ENCODE results near the gene RELN. TPM values are rescaled to one million over a fixed set of nuclear protein-coding genes. Genes with fewer than 3 reads are reported as not detected.

The RELN gene
- total and polyA plus RNA-seq, 10 donors, result 0.03 to 7.6 (median 1.0) TPM

DNA sequence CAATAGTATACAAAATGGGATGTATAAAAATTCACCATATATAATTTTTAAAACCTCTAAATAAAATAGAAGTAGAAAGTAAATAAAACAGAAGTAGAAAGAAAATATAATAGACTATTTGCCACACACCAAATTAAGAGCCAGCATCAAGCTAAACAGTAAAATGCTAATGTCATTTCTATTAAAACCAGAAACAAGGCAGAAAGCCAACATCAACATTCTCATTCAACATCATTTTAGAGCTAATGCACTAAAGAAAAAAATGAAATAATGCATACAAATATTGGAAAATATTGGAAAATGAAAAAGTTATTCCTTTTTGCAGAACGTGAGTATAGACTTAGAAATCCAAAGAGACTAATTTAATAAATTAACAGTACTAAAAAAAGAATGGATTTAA is 23.4 kb upstream of the RELN start:
- WGBS, 5 donors, result 0 to 47% (median 34%) methylated on average over 1 of the region's 1 CpG
- no peak for DNase-seq
- Histone ChIP-seq H3K27ac (no peak overlapping the region), H3K4me3 (no peak overlapping the region), H3K9me3 (no peaks in the 10 kb centered on the region), H3K4me1 (peaks cover 0 to 4% (median 0%) of the 10 kb centered on the region in 6 donors), H3K27me3 (replicated peaks in 1 of 7) (no peaks in the 10 kb centered on the region), H3K36me3 (no peaks in the 10 kb centered on the region)
- intact Hi-C loops (cut with DNase I; ENCODE audit: low total_unique reads), result no loop called here
- TF ChIP-seq POLR2A (IDR thresholded peaks at IDR 0.05) (no peak), POLR2AphosphoS5 (IDR thresholded peaks at IDR 0.05) (no peak)
- TF ChIP-seq, protein P1, sequence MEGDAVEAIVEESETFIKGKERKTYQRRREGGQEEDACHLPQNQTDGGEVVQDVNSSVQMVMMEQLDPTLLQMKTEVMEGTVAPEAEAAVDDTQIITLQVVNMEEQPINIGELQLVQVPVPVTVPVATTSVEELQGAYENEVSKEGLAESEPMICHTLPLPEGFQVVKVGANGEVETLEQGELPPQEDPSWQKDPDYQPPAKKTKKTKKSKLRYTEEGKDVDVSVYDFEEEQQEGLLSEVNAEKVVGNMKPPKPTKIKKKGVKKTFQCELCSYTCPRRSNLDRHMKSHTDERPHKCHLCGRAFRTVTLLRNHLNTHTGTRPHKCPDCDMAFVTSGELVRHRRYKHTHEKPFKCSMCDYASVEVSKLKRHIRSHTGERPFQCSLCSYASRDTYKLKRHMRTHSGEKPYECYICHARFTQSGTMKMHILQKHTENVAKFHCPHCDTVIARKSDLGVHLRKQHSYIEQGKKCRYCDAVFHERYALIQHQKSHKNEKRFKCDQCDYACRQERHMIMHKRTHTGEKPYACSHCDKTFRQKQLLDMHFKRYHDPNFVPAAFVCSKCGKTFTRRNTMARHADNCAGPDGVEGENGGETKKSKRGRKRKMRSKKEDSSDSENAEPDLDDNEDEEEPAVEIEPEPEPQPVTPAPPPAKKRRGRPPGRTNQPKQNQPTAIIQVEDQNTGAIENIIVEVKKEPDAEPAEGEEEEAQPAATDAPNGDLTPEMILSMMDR (IDR thresholded peaks at IDR 0.05 in 8 of 11, conservative IDR thresholded peaks at IDR 0.05 in 3 of 11), result no peak

- intact Hi-C loops (cut with DNase I; ENCODE audit: low total_unique reads), result no loop called here
- DNase-seq, result no peak
- WGBS, 5 donors, result 78 to 93% (median 84%) methylated on average over 2 of the region's 2 CpGs
Measured at GRCh38 chr7:104011829-104012228, 22.4 kb upstream of the RELN start.

DNA sequence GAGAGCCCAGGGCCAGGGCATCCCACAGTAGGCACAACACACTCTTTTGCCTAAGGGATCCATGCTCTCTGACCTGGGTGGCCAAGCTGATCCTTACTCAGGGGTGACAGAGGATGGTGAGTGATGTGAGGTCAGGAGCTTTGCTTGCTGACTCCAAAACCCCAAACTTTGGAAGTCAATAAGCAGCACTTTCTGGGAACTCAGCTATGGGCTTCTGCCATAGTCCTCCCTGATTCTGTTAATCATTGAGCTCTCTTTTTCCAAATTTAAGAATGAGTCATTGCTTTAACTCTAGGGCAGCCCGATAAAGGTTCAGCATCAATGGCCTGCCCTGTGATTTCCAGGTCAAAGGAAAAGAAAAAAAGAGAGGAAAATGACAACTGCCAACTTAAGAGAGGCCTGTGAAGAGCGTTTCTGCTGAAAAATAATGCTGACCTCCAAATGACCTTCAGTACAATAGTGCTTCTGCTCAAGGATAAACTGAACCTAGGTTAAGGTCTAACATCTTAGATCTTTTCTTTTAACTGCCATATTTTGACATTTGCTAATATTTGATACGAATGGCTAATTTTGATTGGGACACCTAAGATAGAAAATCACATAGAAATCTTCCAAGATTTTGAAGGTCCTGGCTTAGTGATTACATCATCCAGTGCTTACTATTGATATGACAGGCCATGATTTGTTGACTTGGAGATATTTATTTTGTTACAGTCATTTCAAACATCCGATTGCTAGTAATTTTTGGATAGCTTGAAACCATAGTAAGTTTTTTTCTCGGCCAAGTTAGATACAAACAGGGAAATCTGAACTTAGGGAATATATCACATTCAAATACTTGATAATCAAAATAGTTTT is 20.8 kb upstream of the RELN start:
- intact Hi-C loops (cut with DNase I; ENCODE audit: low total_unique reads), result no loop called here
- no peak overlapping the region for H3K4me3 ChIP-seq
- H3K27ac ChIP-seq, result no peak overlapping the region
- peaks cover 0 to 4% (median 0%) of the 10 kb centered on the region in 6 donors for H3K4me1 ChIP-seq
- no peaks in the 10 kb centered on the region for H3K9me3 ChIP-seq
- no peaks in the 10 kb centered on the region for H3K36me3 ChIP-seq
- no peaks in the 10 kb centered on the region for H3K27me3 ChIP-seq (replicated peaks in 1 of 7)
- WGBS, 5 donors, result 51 to 64% (median 57%) methylated on average over 5 of the region's 5 CpGs
- DNase-seq, result no peak
- TF ChIP-seq, protein P1 (IDR thresholded peaks at IDR 0.05 in 8 of 11, conservative IDR thresholded peaks at IDR 0.05 in 3 of 11), result no peak
- TF ChIP-seq POLR2A (IDR thresholded peaks at IDR 0.05), result no peak
- TF ChIP-seq POLR2AphosphoS5 (IDR thresholded peaks at IDR 0.05), result no peak

More at GRCh38 chr7:104011829-104012228, 22.4 kb upstream of the RELN start:
- no peak overlapping the region for H3K27ac ChIP-seq
- TF ChIP-seq, protein P1 (IDR thresholded peaks at IDR 0.05 in 8 of 11, conservative IDR thresholded peaks at IDR 0.05 in 3 of 11), result no peak
- TF ChIP-seq POLR2A (IDR thresholded peaks at IDR 0.05) (no peak), POLR2AphosphoS5 (IDR thresholded peaks at IDR 0.05) (no peak)
- no peak overlapping the region for H3K4me3 ChIP-seq
- peaks cover 0 to 4% (median 0%) of the 10 kb centered on the region in 6 donors for H3K4me1 ChIP-seq
- no peaks in the 10 kb centered on the region for H3K9me3 ChIP-seq
- H3K36me3 ChIP-seq, result no peaks in the 10 kb centered on the region
- no peaks in the 10 kb centered on the region for H3K27me3 ChIP-seq (replicated peaks in 1 of 7)

DNA sequence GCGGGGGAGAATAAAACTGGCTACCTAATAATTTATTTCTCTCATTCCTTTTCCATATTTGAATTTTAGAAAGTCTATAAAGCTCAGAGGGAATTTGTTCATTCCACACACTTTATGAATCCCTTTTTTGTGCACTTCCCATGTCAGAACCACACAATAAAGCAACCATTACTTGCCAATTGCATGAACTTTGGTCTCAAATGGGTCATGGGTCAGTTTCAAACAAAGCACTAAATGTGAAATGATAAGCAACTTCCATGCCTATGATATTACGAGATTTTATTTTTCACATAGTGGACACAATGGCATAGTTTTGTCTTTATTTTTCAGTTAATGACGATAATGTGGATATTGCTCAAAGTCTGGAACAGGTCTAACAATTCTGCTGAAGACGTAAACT is 18.6 kb upstream of the RELN start:
- Histone ChIP-seq H3K27ac (no peak overlapping the region), H3K27me3 (replicated peaks in 1 of 7) (no peaks in the 10 kb centered on the region), H3K36me3 (no peaks in the 10 kb centered on the region), H3K9me3 (no peaks in the 10 kb centered on the region), H3K4me1 (peaks cover 0 to 4% (median 0%) of the 10 kb centered on the region in 6 donors), H3K4me3 (no peak overlapping the region)
- intact Hi-C loops (cut with DNase I; ENCODE audit: low total_unique reads), result no loop called here
- TF ChIP-seq, protein P1 (IDR thresholded peaks at IDR 0.05 in 8 of 11, conservative IDR thresholded peaks at IDR 0.05 in 3 of 11), result no peak
- WGBS, 5 donors, result 80 to 92% (median 90%) methylated on average over 4 of the region's 4 CpGs
- DNase-seq, result no peak

All from spleen (tissue), 11 donors.